ENCODE results near the gene SEMA4D.

DNA sequence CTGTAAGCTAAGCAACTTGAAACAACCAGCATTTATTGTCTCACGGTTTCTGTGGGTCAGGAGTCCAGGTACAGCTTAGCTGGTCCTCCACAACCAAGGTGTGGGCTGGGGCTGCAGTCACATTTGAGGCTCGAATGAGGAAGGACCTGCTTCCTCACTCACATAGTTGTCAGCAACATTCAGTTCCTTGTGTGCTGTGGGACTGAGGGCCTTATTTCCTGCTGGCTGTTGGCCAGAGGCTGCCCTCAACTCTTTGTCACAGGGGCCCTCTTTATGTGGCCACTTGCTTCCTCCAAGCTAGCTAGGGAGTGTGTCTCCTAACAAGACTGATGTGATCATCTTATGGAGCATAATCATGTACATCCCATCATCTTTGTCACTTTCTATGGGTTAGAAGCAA, 29.2 kb upstream of the SEMA4D start:
- TF ChIP-seq, protein P1, sequence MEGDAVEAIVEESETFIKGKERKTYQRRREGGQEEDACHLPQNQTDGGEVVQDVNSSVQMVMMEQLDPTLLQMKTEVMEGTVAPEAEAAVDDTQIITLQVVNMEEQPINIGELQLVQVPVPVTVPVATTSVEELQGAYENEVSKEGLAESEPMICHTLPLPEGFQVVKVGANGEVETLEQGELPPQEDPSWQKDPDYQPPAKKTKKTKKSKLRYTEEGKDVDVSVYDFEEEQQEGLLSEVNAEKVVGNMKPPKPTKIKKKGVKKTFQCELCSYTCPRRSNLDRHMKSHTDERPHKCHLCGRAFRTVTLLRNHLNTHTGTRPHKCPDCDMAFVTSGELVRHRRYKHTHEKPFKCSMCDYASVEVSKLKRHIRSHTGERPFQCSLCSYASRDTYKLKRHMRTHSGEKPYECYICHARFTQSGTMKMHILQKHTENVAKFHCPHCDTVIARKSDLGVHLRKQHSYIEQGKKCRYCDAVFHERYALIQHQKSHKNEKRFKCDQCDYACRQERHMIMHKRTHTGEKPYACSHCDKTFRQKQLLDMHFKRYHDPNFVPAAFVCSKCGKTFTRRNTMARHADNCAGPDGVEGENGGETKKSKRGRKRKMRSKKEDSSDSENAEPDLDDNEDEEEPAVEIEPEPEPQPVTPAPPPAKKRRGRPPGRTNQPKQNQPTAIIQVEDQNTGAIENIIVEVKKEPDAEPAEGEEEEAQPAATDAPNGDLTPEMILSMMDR (IDR thresholded peaks at IDR 0.05): no peak
- TF ChIP-seq POLR2A (IDR thresholded peaks at IDR 0.05; ENCODE audit: low read depth): no peak
